Measurements from ENCODE around the gene SPTBN4.

Gene SPTBN4

GRCh38 chr19:40576151-40576584 is 109.4 kb downstream of the SPTBN4 start:
- Histone ChIP-seq H3K27ac (ENCODE audit: low read depth, low read length) (no peak overlapping the region), H3K4me2 (ENCODE audit: low read depth, low read length, poor library complexity, severe bottlenecking) (peak overlapping the region; percentile 76), H3K9ac (ENCODE audit: low read length) (peak overlapping the region; percentile 73), H3K9me3 (ENCODE audit: insufficient read depth, low read length) (no peaks in the 10 kb centered on the region), H3K9me2 (replicated peaks; ENCODE audit: insufficient read depth, low read length) (no peaks in the 10 kb centered on the region), H3K27me3 (ENCODE audit: low read length) (no peaks in the 10 kb centered on the region), H3K4me3 (ENCODE audit: insufficient read depth, low read length, poor library complexity, severe bottlenecking) (peak overlapping the region; percentile 86), H3K79me2 (ENCODE audit: insufficient read depth, low read length) (peaks cover 9% of the 10 kb centered on the region; the same call in 1 of the 2 replicates), H3F3A (ENCODE audit: insufficient read depth) (peaks cover 5% of the 10 kb centered on the region; the same call in 1 of the 2 replicates), H2AFZ (ENCODE audit: low read depth, low read length, severe bottlenecking) (peak overlapping the region; percentile 96), H3K36me3 (ENCODE audit: low read length) (no peaks in the 10 kb centered on the region), H4K20me1 (ENCODE audit: low read depth, low read length) (no peaks in the 10 kb centered on the region)
- TF ChIP-seq EZH2phosphoT487 (conservative IDR thresholded peaks at IDR 0.05; ENCODE audit: low read length): no peak
- TF ChIP-seq CTCF (IDR thresholded peaks at IDR 0.05; ENCODE audit: insufficient read depth, low read length, poor library complexity, severe bottlenecking): no peak

- peak within 1 kb of the TSS; percentile 57; the same call in 1 of the 2 replicates for H3K27ac ChIP-seq (ENCODE audit: low read depth, low read length)
- H2AFZ ChIP-seq (ENCODE audit: low read depth, low read length, severe bottlenecking): peak within 1 kb of the TSS; percentile 96
- peak within 1 kb of the TSS; percentile 76 for H3K4me2 ChIP-seq (ENCODE audit: low read depth, low read length, poor library complexity, severe bottlenecking)
- H3K9me2 ChIP-seq (replicated peaks; ENCODE audit: insufficient read depth, low read length): no peaks in the 10 kb centered on the region
- H3K27me3 ChIP-seq (ENCODE audit: low read length): no peaks in the 10 kb centered on the region
- TF ChIP-seq EZH2phosphoT487 (conservative IDR thresholded peaks at IDR 0.05; ENCODE audit: low read length): no peak
- no peak for TF ChIP-seq CTCF (IDR thresholded peaks at IDR 0.05; ENCODE audit: insufficient read depth, low read length, poor library complexity, severe bottlenecking)
- peaks cover 9% of the 10 kb centered on the region; the same call in 1 of the 2 replicates for H3K79me2 ChIP-seq (ENCODE audit: insufficient read depth, low read length)
- H3K9me3 ChIP-seq (ENCODE audit: insufficient read depth, low read length): no peaks in the 10 kb centered on the region
- peak within 1 kb of the TSS; percentile 73 for H3K9ac ChIP-seq (ENCODE audit: low read length)
- H3K36me3 ChIP-seq (ENCODE audit: low read length): no peaks in the 10 kb centered on the region
- H3F3A ChIP-seq (ENCODE audit: insufficient read depth): peaks cover 5% of the 10 kb centered on the region; the same call in 1 of the 2 replicates
- H3K4me3 ChIP-seq (ENCODE audit: insufficient read depth, low read length, poor library complexity, severe bottlenecking): peak within 1 kb of the TSS; percentile 86
- H4K20me1 ChIP-seq (ENCODE audit: low read depth, low read length): no peaks in the 10 kb centered on the region
Measured at GRCh38 chr19:40576585-40577451, 110.0 kb downstream of the SPTBN4 start, which contains the start of gene SHKBP1. Gene SHKBP1, plus strand, starts transcription at chr19:40576873. Its CDS starts 27 bp downstream, at chr19:40576900.

DNA sequence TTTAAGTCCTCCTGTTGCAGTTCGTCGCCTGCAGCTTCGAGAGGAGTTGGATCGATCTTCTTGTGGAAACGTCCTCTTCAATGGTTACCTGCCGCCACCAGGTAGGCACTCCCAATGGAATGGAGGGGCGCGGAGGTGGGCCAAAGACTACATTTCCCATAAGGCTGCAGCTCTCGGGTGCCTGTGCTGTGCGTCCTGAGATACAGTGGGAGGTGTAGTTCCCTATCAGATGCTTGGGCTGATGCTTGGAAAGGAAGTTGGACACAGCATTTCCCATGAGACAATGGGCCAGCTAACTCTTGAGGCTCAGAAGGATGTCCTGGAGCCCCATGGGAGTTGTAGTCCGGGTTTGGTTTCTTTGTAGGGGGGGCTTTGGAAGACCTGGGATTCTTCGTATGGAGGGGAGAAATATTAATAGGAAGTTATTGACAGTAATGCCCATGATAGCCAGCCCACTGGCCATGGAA is 111.7 kb downstream of the SPTBN4 start:
- Histone ChIP-seq H3K4me2 (ENCODE audit: low read depth, low read length, poor library complexity, severe bottlenecking) (no peak overlapping the region), H3K9me3 (ENCODE audit: insufficient read depth, low read length) (no peaks in the 10 kb centered on the region), H3K27ac (ENCODE audit: low read depth, low read length) (no peak overlapping the region), H3K9me2 (replicated peaks; ENCODE audit: insufficient read depth, low read length) (no peaks in the 10 kb centered on the region), H3K9ac (ENCODE audit: low read length) (no peak overlapping the region), H3K36me3 (ENCODE audit: low read length) (no peaks in the 10 kb centered on the region), H3K4me3 (ENCODE audit: insufficient read depth, low read length, poor library complexity, severe bottlenecking) (no peak overlapping the region), H4K20me1 (ENCODE audit: low read depth, low read length) (no peaks in the 10 kb centered on the region), H2AFZ (ENCODE audit: low read depth, low read length, severe bottlenecking) (no peak overlapping the region), H3K27me3 (ENCODE audit: low read length) (no peaks in the 10 kb centered on the region), H3K79me2 (ENCODE audit: insufficient read depth, low read length) (peaks cover 9% of the 10 kb centered on the region; the same call in 1 of the 2 replicates), H3F3A (ENCODE audit: insufficient read depth) (peaks cover 5% of the 10 kb centered on the region; the same call in 1 of the 2 replicates)
- no peak for TF ChIP-seq EZH2phosphoT487 (conservative IDR thresholded peaks at IDR 0.05; ENCODE audit: low read length)
- TF ChIP-seq CTCF (IDR thresholded peaks at IDR 0.05; ENCODE audit: insufficient read depth, low read length, poor library complexity, severe bottlenecking): no peak

Data from SU-DHL-6 (cell line).